ENCODE results near the gene BRCC3. TPM values are rescaled to one million over a fixed set of nuclear protein-coding genes. Genes with fewer than 3 reads are reported as not detected.

BRCC3 gene
- total RNA-seq, 3 donors from 2014 or later (not counting 1 experiment from before 2014, with no cell fraction given) = 15.0 to 20.8 (median 17.9) TPM

GRCh38 chrX:155065035-155065734, 6.1 kb upstream of the BRCC3 start:
- H3K4me1 Mint-ChIP-seq = peaks cover 11 to 12% of the 10 kb centered on the region in 2 donors
- H3K9me3 Mint-ChIP-seq = no peaks in the 10 kb centered on the region
- H3K4me3 ChIP-seq (ENCODE audit: low read length) = no peak overlapping the region
- H3K27ac ChIP-seq (ENCODE audit: low read length) = no peak overlapping the region
- ATAC-seq (no peak), DNase-seq (no peak)
- H3K4me3 Mint-ChIP-seq = no peak overlapping the region
- intact Hi-C loops (cut with micrococcal nuclease) = no loop called here
- no peak overlapping the region for H3K27ac Mint-ChIP-seq
- H3K27me3 Mint-ChIP-seq (ENCODE audit: low read depth in 2 of 2) = no peaks in the 10 kb centered on the region
- H3K36me3 Mint-ChIP-seq = no peaks in the 10 kb centered on the region
- WGBS (ENCODE audit: insufficient coverage) = 96% methylated on average over 7 of the region's 8 CpGs
- peaks cover 8% of the 10 kb centered on the region for H3K4me1 ChIP-seq (ENCODE audit: control insufficient read depth, insufficient read depth, low read length)
- no peaks in the 10 kb centered on the region for H3K9me3 ChIP-seq (ENCODE audit: control insufficient read depth, insufficient read depth, low read length)
- no peak for TF ChIP-seq CTCF (IDR thresholded peaks at IDR 0.05)
- no peaks in the 10 kb centered on the region for H3K27me3 ChIP-seq (ENCODE audit: control insufficient read depth, insufficient read depth, low read length)
- H3K36me3 ChIP-seq (ENCODE audit: control insufficient read depth, insufficient read depth, low read length) = peaks cover 7% of the 10 kb centered on the region

GRCh38 chrX:155068165-155068564, 3.1 kb upstream of the BRCC3 start:
- no peak overlapping the region for H3K27ac Mint-ChIP-seq

GRCh38 chrX:155069414-155069813, 1.9 kb upstream of the BRCC3 start:
- Histone ChIP-seq H3K27me3 (ENCODE audit: control insufficient read depth, insufficient read depth, low read length) (no peaks in the 10 kb centered on the region), H3K27ac (ENCODE audit: low read length) (no peak overlapping the region), H3K4me3 (ENCODE audit: low read length) (no peak overlapping the region), H3K4me1 (ENCODE audit: control insufficient read depth, insufficient read depth, low read length) (peaks cover 21% of the 10 kb centered on the region), H3K36me3 (ENCODE audit: control insufficient read depth, insufficient read depth, low read length) (peaks cover 5% of the 10 kb centered on the region), H3K9me3 (ENCODE audit: control insufficient read depth, insufficient read depth, low read length) (no peaks in the 10 kb centered on the region)
- H3K36me3 Mint-ChIP-seq = no peaks in the 10 kb centered on the region
- no peak for TF ChIP-seq CTCF (IDR thresholded peaks at IDR 0.05)
- no peaks in the 10 kb centered on the region for H3K27me3 Mint-ChIP-seq (ENCODE audit: low read depth in 2 of 2)
- no CpG with 5 or more reads among the region's 1 CpG for WGBS (ENCODE audit: insufficient coverage)
- H3K9me3 Mint-ChIP-seq = no peaks in the 10 kb centered on the region
- H3K4me1 Mint-ChIP-seq = peaks cover 12 to 29% of the 10 kb centered on the region in 2 donors
- ATAC-seq (no peak), DNase-seq (no peak)
- H3K4me3 Mint-ChIP-seq = peak overlapping the region; percentile 85
- intact Hi-C loops (cut with micrococcal nuclease) = no loop called here
- peak overlapping the region in 1 of 2 donors; percentile 83 for H3K27ac Mint-ChIP-seq

More at GRCh38 chrX:155068165-155068564, 3.1 kb upstream of the BRCC3 start:
- Mint-ChIP-seq H3K36me3 (no peaks in the 10 kb centered on the region), H3K27me3 (ENCODE audit: low read depth in 2 of 2) (no peaks in the 10 kb centered on the region), H3K4me1 (peaks cover 12 to 18% of the 10 kb centered on the region in 2 donors), H3K9me3 (no peaks in the 10 kb centered on the region), H3K4me3 (no peak overlapping the region)
- intact Hi-C loops (cut with micrococcal nuclease) = no loop called here
- 91% methylated on average over 1 of the region's 1 CpG for WGBS (ENCODE audit: insufficient coverage)
- DNase-seq = no peak
- Histone ChIP-seq H3K4me1 (ENCODE audit: control insufficient read depth, insufficient read depth, low read length) (peaks cover 21% of the 10 kb centered on the region), H3K9me3 (ENCODE audit: control insufficient read depth, insufficient read depth, low read length) (no peaks in the 10 kb centered on the region), H3K27ac (ENCODE audit: low read length) (no peak overlapping the region), H3K27me3 (ENCODE audit: control insufficient read depth, insufficient read depth, low read length) (no peaks in the 10 kb centered on the region), H3K36me3 (ENCODE audit: control insufficient read depth, insufficient read depth, low read length) (no peaks in the 10 kb centered on the region), H3K4me3 (ENCODE audit: low read length) (no peak overlapping the region)
- no peak for TF ChIP-seq CTCF (IDR thresholded peaks at IDR 0.05)
- ATAC-seq = no peak
